ENCODE data around the gene MTARC1. TPM values are rescaled to one million over a fixed set of nuclear protein-coding genes. Genes with fewer than 3 reads are reported as not detected.
A peak's percentile ranks its signal among the peaks of the same experiment; 100 is the strongest.

The MTARC1 gene
- total and polyA plus RNA-seq, 5 donors from 2014 or later = not detected

DNA sequence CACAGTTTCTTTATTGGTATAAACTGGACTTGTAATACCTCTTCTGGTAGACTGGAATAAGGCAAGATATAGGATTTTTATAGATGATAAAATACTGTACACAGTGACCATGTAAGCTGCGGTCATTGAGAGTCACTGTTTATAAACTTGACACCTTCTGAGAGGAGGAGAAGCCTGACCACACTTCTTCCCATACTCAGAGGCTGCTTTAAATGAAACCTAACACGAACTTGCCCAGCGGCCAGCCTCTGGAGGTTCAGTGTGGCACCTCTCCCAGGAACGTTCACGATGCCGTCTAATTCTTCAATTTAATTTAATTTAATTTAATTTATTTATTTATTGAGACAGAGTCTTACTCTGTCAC is 22.5 kb downstream of the MTARC1 start:
- Histone ChIP-seq H3K9me3 (ENCODE audit: control insufficient read depth in 2 of 2, low read length in 2 of 2) (no peaks in the 10 kb centered on the region), H3K27me3 (ENCODE audit: control insufficient read depth, insufficient read depth, low read length) (no peaks in the 10 kb centered on the region), H3K4me3 (ENCODE audit: low read depth, low read length) (no peak overlapping the region), H3K27ac (ENCODE audit: insufficient read depth, low read length, poor library complexity, severe bottlenecking) (no peak overlapping the region), H3K36me3 (ENCODE audit: control insufficient read depth, insufficient read depth, low read length) (no peaks in the 10 kb centered on the region), H3K4me1 (ENCODE audit: control insufficient read depth, insufficient read depth, low read length, poor library complexity, severe bottlenecking) (peaks cover 5% of the 10 kb centered on the region)
- ATAC-seq (ENCODE audit: low read depth in 2 of 2) = no peak
- Mint-ChIP-seq H3K27ac (no peak overlapping the region), H3K36me3 (no peaks in the 10 kb centered on the region), H3K4me3 (no peak overlapping the region), H3K4me1 (peaks cover 0 to 8% (median 3%) of the 10 kb centered on the region in 4 donors), H3K9me3 (peaks cover 0 to 1% (median 0%) of the 10 kb centered on the region in 7 donors), H3K27me3 (no peaks in the 10 kb centered on the region)
- DNase-seq = no peak

GRCh38 chr1:220809704-220810103 is 23.0 kb downstream of the MTARC1 start:
- Mint-ChIP-seq H3K9me3 (peaks cover 0 to 1% (median 0%) of the 10 kb centered on the region in 7 donors), H3K36me3 (no peaks in the 10 kb centered on the region), H3K4me1 (peaks cover 0 to 8% (median 3%) of the 10 kb centered on the region in 4 donors), H3K27me3 (no peaks in the 10 kb centered on the region), H3K27ac (no peak overlapping the region), H3K4me3 (no peak overlapping the region)
- Histone ChIP-seq H3K4me3 (ENCODE audit: low read depth, low read length) (no peak overlapping the region), H3K27me3 (ENCODE audit: control insufficient read depth, insufficient read depth, low read length) (no peaks in the 10 kb centered on the region), H3K4me1 (ENCODE audit: control insufficient read depth, insufficient read depth, low read length, poor library complexity, severe bottlenecking) (peaks cover 5% of the 10 kb centered on the region), H3K36me3 (ENCODE audit: control insufficient read depth, insufficient read depth, low read length) (no peaks in the 10 kb centered on the region), H3K9me3 (ENCODE audit: control insufficient read depth in 2 of 2, low read length in 2 of 2) (no peaks in the 10 kb centered on the region), H3K27ac (ENCODE audit: insufficient read depth, low read length, poor library complexity, severe bottlenecking) (no peak overlapping the region)
- ATAC-seq (ENCODE audit: low read depth in 2 of 2) (no peak), DNase-seq (no peak)

- Histone ChIP-seq H3K9me3 (ENCODE audit: control insufficient read depth in 2 of 2, low read length in 2 of 2) (no peaks in the 10 kb centered on the region), H3K27me3 (ENCODE audit: control insufficient read depth, insufficient read depth, low read length) (no peaks in the 10 kb centered on the region), H3K4me3 (ENCODE audit: low read depth, low read length) (no peak overlapping the region), H3K36me3 (ENCODE audit: control insufficient read depth, insufficient read depth, low read length) (no peaks in the 10 kb centered on the region), H3K27ac (ENCODE audit: insufficient read depth, low read length, poor library complexity, severe bottlenecking) (no peak overlapping the region), H3K4me1 (ENCODE audit: control insufficient read depth, insufficient read depth, low read length, poor library complexity, severe bottlenecking) (peaks cover 5% of the 10 kb centered on the region)
- ATAC-seq (ENCODE audit: low read depth in 2 of 2) (peak; percentile 79 to 86), DNase-seq (peak; percentile 26 to 75 (median 64))
- H3K27ac Mint-ChIP-seq = peak overlapping the region in 1 of 3 donors; percentile 69
- peak overlapping the region in 3 of 4 donors; percentile 62 to 71 (median 68) for H3K4me3 Mint-ChIP-seq
- H3K27me3 Mint-ChIP-seq = no peaks in the 10 kb centered on the region
- no peaks in the 10 kb centered on the region for H3K36me3 Mint-ChIP-seq
- peaks cover 0 to 1% (median 0%) of the 10 kb centered on the region in 7 donors for H3K9me3 Mint-ChIP-seq
- peaks cover 0 to 8% (median 3%) of the 10 kb centered on the region in 4 donors for H3K4me1 Mint-ChIP-seq
These were observed 23.5 kb downstream of the MTARC1 start for GRCh38 chr1:220810179-220810653.

DNA sequence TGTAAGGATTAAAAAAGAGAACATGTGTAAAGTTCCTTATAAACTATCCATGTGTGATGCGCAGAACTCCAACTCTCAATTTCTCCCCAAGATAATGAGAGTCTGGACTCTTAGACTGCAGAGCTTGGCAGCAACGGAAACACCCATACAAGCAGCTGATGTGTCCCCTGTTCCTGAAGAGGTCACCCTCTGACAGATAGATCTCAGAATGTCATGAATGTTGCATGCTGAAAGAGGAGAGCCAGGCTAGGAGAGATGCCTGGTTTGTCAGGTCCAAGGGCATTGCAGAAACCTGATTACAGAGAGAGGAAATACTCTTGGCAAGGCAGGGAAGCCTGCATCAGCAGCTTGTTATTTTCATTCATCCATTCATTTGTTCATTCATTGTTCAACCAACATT is 24.2 kb downstream of the MTARC1 start:
- Mint-ChIP-seq H3K27me3 (no peaks in the 10 kb centered on the region), H3K9me3 (peaks cover 0 to 1% (median 0%) of the 10 kb centered on the region in 7 donors), H3K4me1 (peaks cover 0 to 8% (median 3%) of the 10 kb centered on the region in 4 donors), H3K36me3 (no peaks in the 10 kb centered on the region), H3K27ac (no peak overlapping the region), H3K4me3 (peak overlapping the region in 2 of 4 donors; percentile 68 to 71)
- Histone ChIP-seq H3K36me3 (ENCODE audit: control insufficient read depth, insufficient read depth, low read length) (no peaks in the 10 kb centered on the region), H3K4me3 (ENCODE audit: low read depth, low read length) (no peak overlapping the region), H3K27me3 (ENCODE audit: control insufficient read depth, insufficient read depth, low read length) (no peaks in the 10 kb centered on the region), H3K4me1 (ENCODE audit: control insufficient read depth, insufficient read depth, low read length, poor library complexity, severe bottlenecking) (peaks cover 5% of the 10 kb centered on the region), H3K9me3 (ENCODE audit: control insufficient read depth in 2 of 2, low read length in 2 of 2) (no peaks in the 10 kb centered on the region), H3K27ac (ENCODE audit: insufficient read depth, low read length, poor library complexity, severe bottlenecking) (no peak overlapping the region)
- ATAC-seq (ENCODE audit: low read depth in 2 of 2) (no peak), DNase-seq (no peak)

DNA sequence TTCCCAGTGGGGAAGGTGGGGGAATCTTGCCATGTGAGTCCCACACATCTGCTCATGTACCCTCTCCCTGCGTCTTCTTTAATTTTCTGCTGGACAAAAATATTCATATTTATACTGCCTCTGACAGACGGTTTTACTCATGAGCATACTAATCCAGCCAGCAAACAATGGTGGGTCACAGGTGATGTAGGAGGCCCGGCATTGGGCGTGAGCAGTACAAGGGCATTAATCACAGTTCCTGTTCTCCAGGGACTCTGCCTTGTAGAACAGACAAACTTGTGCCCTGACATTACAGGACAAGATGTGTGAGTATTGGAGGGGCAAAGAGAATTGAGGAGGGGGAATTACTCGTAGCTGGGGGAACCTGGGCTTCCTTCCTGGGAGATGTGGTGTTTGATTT is 25.0 kb downstream of the MTARC1 start:
- Mint-ChIP-seq H3K4me3 (no peak overlapping the region), H3K9me3 (peaks cover 0 to 1% (median 0%) of the 10 kb centered on the region in 7 donors), H3K4me1 (peaks cover 0 to 8% (median 3%) of the 10 kb centered on the region in 4 donors), H3K27ac (no peak overlapping the region), H3K27me3 (no peaks in the 10 kb centered on the region), H3K36me3 (no peaks in the 10 kb centered on the region)
- peaks cover 5% of the 10 kb centered on the region for H3K4me1 ChIP-seq (ENCODE audit: control insufficient read depth, insufficient read depth, low read length, poor library complexity, severe bottlenecking)
- DNase-seq (no peak), ATAC-seq (ENCODE audit: low read depth in 2 of 2) (no peak)
- H3K27ac ChIP-seq (ENCODE audit: insufficient read depth, low read length, poor library complexity, severe bottlenecking) = no peak overlapping the region
- no peaks in the 10 kb centered on the region for H3K27me3 ChIP-seq (ENCODE audit: control insufficient read depth, insufficient read depth, low read length)
- H3K4me3 ChIP-seq (ENCODE audit: low read depth, low read length) = no peak overlapping the region
- no peaks in the 10 kb centered on the region for H3K36me3 ChIP-seq (ENCODE audit: control insufficient read depth, insufficient read depth, low read length)
- no peaks in the 10 kb centered on the region for H3K9me3 ChIP-seq (ENCODE audit: control insufficient read depth in 2 of 2, low read length in 2 of 2)

DNA sequence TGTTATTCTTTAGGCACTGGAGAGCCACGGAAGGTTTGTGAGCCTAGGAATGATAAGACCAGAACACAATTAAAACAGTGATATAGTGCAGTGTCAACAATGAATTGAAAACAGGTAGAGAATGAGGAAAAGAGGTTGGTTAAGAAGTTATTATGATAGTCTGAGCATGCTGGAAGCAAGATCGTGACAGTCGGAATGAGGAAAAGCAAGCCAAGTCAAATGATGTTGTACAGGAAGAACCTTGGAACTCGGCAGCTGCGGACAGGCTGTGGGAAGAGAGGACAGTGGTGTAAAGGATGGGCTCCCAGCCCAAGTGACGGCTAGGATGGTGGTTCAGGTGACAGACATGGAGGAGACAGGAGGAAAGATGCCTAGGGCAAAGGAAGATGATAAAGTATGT is 25.6 kb downstream of the MTARC1 start:
- DNase-seq = no peak
- H3K4me3 Mint-ChIP-seq = no peak overlapping the region
- peaks cover 0 to 8% (median 3%) of the 10 kb centered on the region in 4 donors for H3K4me1 Mint-ChIP-seq
- Histone ChIP-seq H3K9me3 (ENCODE audit: control insufficient read depth in 2 of 2, low read length in 2 of 2) (no peaks in the 10 kb centered on the region), H3K27me3 (ENCODE audit: control insufficient read depth, insufficient read depth, low read length) (no peaks in the 10 kb centered on the region), H3K4me1 (ENCODE audit: control insufficient read depth, insufficient read depth, low read length, poor library complexity, severe bottlenecking) (peaks cover 5% of the 10 kb centered on the region), H3K36me3 (ENCODE audit: control insufficient read depth, insufficient read depth, low read length) (no peaks in the 10 kb centered on the region), H3K27ac (ENCODE audit: insufficient read depth, low read length, poor library complexity, severe bottlenecking) (no peak overlapping the region), H3K4me3 (ENCODE audit: low read depth, low read length) (no peak overlapping the region)
- peak overlapping the region in 1 of 3 donors; percentile 15 for H3K27ac Mint-ChIP-seq
- ATAC-seq (ENCODE audit: low read depth in 2 of 2) = no peak
- H3K36me3 Mint-ChIP-seq = no peaks in the 10 kb centered on the region
- peaks cover 0 to 3% (median 0%) of the 10 kb centered on the region in 7 donors for H3K9me3 Mint-ChIP-seq
- H3K27me3 Mint-ChIP-seq = no peaks in the 10 kb centered on the region

- no peaks in the 10 kb centered on the region for H3K36me3 ChIP-seq (ENCODE audit: control insufficient read depth, insufficient read depth, low read length)
These were observed 26.3 kb downstream of the MTARC1 start for GRCh38 chr1:220813013-220813412.

GRCh38 chr1:220815409-220815808 is 28.7 kb downstream of the MTARC1 start:
- Histone ChIP-seq H3K27me3 (ENCODE audit: control insufficient read depth, insufficient read depth, low read length) (no peaks in the 10 kb centered on the region), H3K4me3 (ENCODE audit: low read depth, low read length) (no peak overlapping the region), H3K9me3 (ENCODE audit: control insufficient read depth in 2 of 2, low read length in 2 of 2) (no peaks in the 10 kb centered on the region), H3K27ac (ENCODE audit: insufficient read depth, low read length, poor library complexity, severe bottlenecking) (no peak overlapping the region), H3K4me1 (ENCODE audit: control insufficient read depth, insufficient read depth, low read length, poor library complexity, severe bottlenecking) (peaks cover 1% of the 10 kb centered on the region), H3K36me3 (ENCODE audit: control insufficient read depth, insufficient read depth, low read length) (no peaks in the 10 kb centered on the region)
- Mint-ChIP-seq H3K4me1 (peaks cover 0 to 3% (median under 1%) of the 10 kb centered on the region in 4 donors), H3K4me3 (no peak overlapping the region), H3K27ac (no peak overlapping the region), H3K9me3 (peaks cover 0 to 3% (median 0%) of the 10 kb centered on the region in 7 donors), H3K36me3 (no peaks in the 10 kb centered on the region), H3K27me3 (no peaks in the 10 kb centered on the region)
- ATAC-seq (ENCODE audit: low read depth in 2 of 2) (no peak), DNase-seq (no peak)

More at GRCh38 chr1:220813013-220813412, 26.3 kb downstream of the MTARC1 start:
- Mint-ChIP-seq H3K9me3 (peaks cover 0 to 3% (median 0%) of the 10 kb centered on the region in 7 donors), H3K27me3 (no peaks in the 10 kb centered on the region), H3K4me1 (peaks cover 0 to 8% (median 3%) of the 10 kb centered on the region in 4 donors), H3K27ac (no peak overlapping the region), H3K4me3 (no peak overlapping the region), H3K36me3 (no peaks in the 10 kb centered on the region)
- ATAC-seq (ENCODE audit: low read depth in 2 of 2) (no peak), DNase-seq (no peak)
- Histone ChIP-seq H3K27me3 (ENCODE audit: control insufficient read depth, insufficient read depth, low read length) (no peaks in the 10 kb centered on the region), H3K9me3 (ENCODE audit: control insufficient read depth in 2 of 2, low read length in 2 of 2) (no peaks in the 10 kb centered on the region), H3K4me3 (ENCODE audit: low read depth, low read length) (no peak overlapping the region), H3K27ac (ENCODE audit: insufficient read depth, low read length, poor library complexity, severe bottlenecking) (no peak overlapping the region), H3K4me1 (ENCODE audit: control insufficient read depth, insufficient read depth, low read length, poor library complexity, severe bottlenecking) (peaks cover 5% of the 10 kb centered on the region)

Measured in CD4-positive, CD25-positive, alpha-beta regulatory T cell (primary cell).